ENCODE measurements around the gene LMX1B.
"Not testable (repeated sequence)": the region's sequence is repeated elsewhere in the genome, so short reads cannot be mapped to it uniquely, and the experiment has no call there.

Gene LMX1B

DNA sequence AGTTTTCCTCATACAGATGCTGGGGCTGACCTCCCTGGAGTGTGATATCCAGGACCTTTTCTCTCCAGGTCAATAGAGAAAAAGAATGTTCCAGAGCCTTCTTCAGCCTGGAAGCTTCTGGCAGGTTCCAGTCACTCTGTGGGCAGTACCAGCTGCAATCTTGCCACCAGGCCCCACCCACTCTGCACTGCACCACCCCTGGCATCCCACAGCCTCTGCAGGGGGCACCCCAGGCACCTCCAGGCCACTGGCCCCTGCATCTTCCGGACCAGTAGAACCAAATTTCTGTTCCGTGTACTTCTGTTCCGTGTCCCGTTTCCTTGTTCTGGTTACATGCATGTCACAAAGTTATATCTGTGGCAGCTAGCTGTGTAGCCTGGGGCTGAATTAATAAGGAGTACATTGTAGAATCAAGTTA lies 107.8 kb downstream of the LMX1B start:
- no peak for DNase-seq

DNA sequence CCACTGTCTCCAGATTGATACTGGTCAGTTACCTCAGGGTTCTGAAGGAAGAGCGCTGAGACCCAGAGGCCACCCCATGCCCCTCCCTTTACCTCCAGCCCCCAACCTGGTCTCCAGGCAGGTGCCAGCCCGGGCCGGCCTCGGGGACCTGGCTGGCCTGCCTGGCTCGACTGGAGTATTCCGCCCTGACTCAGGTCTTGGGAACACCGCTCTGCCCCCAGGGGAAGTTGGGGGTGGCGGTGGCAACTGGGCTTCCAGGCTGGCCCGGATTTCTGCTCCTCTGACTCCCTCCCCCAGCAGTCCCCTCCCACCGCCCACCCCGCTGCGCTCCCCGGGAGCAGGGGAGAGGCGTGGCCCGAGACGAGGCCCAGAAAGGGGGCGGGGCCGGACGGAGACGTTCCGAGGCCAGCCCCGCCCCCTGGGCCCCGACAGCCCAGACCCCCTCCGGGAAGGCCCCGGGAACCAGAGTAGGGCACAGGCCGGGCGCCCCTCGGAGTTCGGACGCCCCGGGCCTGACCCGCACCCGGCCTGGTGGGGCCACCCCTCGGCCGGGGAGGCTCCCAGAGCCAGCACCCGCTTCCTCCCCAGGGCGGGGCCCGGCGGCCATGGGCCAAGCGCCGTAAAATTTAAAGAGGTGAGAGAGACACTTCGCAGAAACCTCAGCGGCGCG lies 108.7 kb downstream of the LMX1B start:
- peak; percentile 83 for DNase-seq

DNA sequence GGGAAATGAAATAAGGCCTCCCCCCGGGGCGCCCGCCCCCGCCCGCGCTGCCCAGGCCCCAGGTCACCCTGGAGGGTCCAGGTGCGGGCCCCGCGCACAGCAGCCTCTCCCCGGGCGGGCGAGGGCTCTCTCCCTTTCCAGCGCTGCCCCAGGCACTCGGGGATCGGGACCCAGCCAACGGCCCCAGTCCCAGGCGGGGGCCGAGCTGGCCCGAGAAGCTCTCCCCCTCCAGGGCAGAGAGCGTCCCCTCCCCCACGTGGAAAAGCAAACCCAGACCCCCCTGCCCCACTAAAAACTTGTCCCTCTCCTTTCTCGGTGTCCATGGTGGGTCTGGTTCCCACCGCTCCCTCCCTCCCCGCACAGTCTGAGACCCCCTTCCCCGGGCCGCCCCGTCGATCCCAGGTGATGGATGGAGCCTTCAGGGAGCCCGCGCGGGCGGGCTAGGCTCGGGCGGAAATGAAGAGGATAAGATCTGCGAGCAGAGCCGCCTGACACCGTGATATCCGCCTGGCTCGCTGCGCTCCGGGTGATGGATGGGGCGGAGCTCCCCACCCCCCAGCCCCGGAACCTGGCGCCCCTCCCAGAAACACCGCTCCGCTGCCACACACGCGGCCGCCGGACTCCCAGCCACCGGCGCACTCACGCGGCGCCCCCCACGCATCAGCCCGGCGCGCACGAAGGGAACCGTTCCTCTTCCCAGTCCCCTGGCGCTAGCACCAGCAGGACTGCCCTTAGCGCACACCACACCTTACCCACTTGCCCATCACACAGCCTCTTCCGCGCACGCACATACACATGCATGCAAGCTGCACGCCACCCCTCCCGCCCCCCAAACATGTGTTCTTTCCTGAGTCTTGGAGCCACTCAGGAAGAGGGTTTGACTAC lies 109.4 kb downstream of the LMX1B start:
- DNase-seq, result no peak

DNA sequence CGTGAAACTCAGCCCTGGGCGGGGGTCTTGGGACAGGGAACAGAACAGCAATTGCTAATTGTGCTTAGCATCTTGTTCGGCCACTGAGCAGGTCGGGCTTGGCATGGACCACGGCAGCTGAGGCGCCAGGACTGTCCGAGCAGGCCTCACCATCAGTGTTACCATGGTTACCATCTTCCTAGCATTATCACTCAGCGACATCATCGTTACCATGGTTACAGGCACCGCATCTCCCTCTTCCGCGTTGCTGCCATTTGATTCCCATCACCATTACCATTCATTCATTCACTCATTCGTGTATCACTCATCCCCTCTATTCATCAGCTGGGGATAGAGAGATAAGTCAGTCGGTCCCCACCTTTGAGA lies 110.1 kb downstream of the LMX1B start:
- no peak for DNase-seq

DNA sequence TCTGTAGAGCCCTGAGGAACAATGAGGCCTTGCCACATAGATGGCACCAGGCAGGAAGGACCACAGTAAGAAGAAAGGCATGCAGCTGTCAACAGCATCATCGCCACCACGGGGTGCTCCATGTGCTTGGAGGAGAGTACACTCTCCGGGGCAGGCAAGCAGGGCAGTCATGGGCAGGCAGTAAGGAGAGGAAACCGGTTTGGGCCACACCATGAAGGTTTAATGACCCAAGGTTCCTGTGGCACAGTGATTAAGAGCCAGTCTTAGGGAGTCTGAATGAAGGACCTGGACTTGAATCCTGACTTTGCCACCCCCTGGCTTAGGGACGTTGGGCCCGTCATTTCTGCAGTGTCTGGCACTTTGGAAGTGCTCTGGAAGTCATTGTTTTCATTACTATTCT lies 110.5 kb downstream of the LMX1B start:
- no peak for DNase-seq

DNA sequence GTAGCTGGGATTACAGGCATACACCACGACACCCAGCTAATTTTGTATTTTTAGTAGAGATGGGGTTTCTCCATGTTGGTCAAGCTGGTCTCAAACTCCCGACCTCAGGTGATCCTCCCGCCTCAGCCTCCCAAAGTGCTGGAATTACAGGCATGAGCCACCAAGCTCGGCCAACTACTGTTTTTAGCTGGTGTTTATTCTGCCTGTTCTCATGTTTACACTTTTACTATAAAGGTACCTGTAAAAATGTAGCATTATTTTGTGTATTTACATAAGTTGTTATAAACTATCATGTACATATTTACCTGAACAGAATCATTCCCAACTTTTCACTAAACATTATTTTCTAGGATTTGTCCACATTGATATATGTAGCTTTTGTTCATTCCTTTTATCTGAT lies 111.8 kb downstream of the LMX1B start:
- not testable (repeated sequence) for DNase-seq

DNA sequence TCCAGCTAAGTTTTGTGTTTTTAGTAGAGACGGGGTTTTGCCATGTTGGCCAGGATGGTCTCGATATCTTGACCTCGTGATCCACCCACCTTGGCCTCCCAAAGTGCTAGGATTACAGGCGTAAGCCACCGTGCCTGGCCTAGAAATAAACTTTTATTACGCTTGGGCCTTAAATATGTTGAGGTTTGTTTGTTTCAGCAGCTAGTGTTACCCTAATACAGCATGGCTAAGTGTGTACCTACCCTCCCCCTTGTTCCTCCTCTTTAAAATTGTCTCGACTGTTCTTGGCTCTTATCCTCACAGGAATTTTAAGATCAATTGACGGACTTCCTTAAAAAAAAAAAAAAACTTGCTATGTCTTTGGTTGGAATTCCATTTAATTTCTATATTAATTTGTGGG lies 114.5 kb downstream of the LMX1B start:
- DNase-seq, result not testable (repeated sequence)

DNA sequence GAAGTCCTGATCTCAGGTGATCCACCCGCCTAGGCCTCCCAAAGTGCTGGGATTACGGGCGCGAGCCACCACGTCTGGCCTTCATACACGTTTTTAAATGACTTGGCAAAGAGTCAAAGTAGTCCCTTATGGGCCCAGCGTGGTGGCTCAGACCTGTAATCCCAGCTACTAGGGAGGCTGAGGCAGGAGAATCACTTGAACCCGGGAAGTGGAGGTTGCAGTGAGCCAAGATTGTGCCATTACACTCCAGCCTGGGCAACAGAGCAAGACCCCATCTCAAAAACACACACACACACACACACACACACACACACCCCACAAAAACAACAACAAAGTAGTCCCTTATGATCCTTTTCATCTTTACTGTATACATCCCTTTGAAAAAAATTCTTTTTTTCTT lies 116.9 kb downstream of the LMX1B start:
- DNase-seq, result not testable (repeated sequence)

DNA sequence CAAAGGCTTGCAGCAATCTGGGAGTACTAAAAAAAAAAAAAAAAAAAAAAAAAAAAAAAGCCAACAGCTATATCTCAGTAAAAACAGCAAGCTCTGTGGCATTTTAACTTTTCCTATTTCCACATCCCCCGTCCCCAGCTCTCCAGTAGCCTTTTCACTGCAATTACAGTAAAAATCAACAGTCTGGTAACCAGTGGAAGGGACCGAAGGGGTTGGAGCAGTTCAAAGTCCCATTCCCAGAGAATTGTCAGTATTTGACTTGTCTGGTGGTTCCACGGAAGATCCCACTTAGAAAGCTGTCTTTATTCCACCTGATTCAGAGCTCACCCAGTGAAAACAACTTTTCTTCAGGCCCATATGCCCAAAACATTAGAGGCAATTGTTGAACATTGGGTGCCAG lies 119.3 kb downstream of the LMX1B start:
- DNase-seq, result no peak

DNA sequence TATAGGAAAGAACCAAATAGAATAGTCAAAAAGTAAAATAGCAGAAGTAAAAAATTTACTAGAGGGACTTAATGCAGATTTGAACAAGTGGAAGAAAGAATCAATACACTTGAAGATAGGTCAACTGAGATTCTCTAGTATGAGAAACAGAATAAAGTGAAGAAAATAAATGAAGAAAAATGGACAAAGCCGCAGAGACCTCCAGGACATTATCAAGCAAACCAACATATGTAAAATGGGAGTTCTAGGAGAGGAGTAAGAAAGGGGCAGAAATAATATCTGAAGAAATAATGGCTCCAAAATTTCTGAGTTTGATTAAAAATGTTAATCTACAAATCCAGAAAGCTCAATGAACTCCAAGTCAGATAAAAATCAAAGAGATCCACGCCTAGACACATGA lies 121.1 kb downstream of the LMX1B start:
- DNase-seq, result no peak

DNA sequence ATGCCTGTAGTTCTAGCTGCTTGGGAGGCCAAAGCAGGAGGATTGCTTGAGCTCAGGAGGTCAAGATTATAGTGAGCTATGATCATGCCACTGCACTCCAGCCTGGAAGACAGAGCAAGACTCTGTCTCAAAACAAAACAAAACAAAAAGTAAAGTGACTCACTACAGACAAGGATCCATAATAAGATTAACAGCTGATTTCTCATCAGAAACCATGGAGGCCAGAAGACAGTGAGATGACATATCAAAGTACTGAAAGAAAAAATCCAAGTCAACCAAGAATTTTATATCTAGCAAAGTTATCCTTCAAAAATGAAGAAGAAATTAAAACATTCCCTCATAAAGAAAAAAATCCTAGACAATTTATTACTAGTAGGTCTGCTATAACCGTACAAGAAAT lies 121.8 kb downstream of the LMX1B start:
- DNase-seq, result no peak

DNA sequence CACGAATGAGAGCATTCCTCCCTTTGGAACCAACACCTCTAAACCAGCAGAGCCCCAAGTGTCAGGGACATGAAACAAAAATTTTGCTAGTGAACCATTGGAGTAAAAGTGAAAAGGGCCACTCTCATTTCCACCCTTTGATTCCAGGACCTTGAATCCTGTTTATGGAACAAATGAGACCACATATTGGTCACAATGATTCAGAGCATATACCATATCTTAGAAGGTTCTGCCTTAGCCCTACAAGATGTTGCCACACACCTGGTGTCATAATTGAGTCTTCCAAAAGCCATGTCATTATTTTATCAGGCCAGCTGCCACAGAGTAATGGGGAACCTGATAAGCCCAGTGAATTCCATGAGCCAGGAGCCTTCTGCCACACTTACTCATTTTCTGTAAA lies 124.8 kb downstream of the LMX1B start:
- no peak for DNase-seq

DNA sequence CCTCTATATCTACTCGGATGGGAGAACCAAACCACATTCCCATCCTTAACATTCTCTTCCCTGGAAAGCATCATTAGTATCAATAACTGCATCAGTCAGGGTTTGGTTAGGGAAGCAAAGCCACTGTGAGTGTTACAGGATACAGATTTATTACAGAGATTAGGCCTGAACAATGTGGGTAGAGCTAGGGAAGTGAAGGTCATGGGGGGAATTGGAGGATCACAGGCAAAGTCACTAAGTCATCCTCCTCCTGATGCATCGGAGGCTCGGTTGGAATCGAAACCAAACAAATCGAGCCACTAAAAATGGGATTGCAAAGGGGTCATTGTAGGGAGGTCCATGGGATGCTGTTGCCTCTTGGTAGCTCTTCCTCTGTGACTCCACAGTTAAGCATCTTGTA lies 129.3 kb downstream of the LMX1B start:
- no peak for DNase-seq

DNA sequence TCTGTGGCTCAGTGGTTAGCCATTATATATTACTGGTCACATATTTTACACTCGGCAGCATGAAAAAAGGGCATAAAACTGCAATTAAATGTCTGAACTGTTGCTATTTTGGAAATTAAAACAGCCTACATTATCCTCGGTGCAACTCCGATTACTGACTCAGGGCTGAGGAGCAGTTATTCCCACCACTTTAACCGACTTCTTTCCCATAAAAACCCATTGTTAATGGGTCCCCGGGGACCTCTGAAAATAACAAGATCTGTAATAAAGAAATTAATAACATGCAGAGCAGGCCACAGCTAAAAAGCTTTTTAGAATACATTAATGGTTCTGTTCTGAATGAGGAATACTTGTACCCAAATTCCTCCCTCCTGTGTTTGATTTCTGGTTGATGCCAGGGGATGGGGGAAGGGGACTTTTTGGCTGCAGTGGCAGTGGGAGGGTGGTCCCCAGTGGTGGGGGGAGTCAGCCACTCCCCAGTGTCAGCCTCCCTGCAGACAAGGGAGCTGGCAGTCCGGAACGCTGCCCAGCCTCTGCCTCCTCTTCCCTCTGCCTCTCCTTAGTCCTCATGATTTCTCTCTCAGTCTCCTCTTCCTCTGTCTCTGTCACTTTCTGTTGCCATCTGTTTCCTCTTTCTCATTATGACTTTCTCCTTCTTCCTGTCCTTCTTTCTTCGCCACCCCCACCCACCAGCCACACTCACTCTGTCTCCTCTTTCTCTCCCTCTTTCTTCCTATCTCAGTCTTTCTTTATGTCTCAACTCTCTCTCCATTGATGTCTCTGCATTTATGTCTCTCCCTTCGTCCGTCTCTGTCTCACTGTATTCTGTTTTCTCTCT lies 132.1 kb downstream of the LMX1B start:
- no peak for DNase-seq
